HG02642 (cell line): ENCODE results near the gene MYEOV.

Source experiments
- ATAC-seq: cut with Tn5 transposase; IDR thresholded peaks from one replicate; pipeline ENCODE4 v1.9.1; 2021; ENCODE audit warnings: mild to moderate bottlenecking; ENCODE audit not compliant: unreplicated experiment, poor library complexity

Gene MYEOV

GRCh38 chr11:69335007-69335780, 41.2 kb downstream of the MYEOV start:
- no peak for ATAC-seq

DNA sequence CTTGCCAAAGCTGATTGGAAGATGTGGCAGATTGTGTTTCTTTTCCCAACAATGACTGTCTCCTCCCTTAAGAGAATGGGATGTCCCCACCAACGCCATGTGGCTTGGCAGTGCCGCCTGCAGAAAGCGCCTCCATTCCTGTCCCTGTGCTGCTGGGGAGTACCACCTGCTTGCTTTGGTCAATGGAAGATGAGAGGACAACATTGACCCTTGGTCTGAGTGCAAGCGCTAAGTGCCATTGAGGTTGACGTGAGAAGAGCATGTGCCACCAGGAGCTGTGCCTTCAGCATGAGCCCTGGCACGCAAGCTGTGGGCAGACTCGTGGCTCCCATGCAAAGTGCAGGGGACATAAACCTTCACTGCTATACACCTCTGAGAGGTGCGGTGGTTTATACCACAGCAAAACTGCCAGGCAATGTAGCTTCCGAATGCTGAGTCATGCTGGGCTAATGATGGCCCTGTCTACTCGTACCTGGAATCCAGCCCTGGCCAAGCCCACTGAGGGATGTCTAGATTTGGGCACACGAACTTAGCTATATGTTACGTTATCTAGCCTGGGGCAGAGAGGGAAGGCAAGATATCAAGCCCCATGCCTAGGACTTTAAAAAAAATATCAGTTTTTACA, 41.9 kb downstream of the MYEOV start:
- ATAC-seq: no peak

GRCh38 chr11:69337211-69337721, 43.3 kb downstream of the MYEOV start:
- no peak for ATAC-seq

- no peak for ATAC-seq
Observed at GRCh38 chr11:69339041-69339733, 45.2 kb downstream of the MYEOV start.

DNA sequence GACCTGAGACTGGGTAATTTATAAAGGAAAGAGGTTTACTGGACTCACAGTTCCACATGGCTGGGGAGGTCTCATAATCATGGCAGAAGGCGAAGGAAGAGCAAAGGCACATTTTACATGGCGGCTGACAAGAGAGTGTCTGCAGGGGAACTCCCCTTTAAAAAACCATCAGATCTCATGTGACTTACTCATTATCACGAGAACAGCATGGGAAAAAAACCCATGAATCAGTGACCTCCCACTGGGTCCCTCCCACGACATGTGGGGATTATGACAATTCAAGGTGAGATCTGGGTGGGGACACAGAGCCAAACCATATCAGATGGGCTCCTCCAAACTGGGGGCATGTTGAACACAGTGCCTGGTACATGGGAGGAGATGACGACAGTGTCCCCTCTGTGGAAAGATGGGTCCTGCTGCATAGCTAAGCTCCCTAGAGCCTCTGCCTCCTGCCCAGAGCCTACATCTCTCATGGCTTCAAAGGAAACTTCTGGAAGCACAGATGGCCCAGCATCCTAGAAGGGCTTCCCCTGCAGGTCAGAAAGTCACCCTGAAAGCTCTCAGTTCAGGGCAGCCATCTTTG, 46.1 kb downstream of the MYEOV start:
- ATAC-seq: no peak

DNA sequence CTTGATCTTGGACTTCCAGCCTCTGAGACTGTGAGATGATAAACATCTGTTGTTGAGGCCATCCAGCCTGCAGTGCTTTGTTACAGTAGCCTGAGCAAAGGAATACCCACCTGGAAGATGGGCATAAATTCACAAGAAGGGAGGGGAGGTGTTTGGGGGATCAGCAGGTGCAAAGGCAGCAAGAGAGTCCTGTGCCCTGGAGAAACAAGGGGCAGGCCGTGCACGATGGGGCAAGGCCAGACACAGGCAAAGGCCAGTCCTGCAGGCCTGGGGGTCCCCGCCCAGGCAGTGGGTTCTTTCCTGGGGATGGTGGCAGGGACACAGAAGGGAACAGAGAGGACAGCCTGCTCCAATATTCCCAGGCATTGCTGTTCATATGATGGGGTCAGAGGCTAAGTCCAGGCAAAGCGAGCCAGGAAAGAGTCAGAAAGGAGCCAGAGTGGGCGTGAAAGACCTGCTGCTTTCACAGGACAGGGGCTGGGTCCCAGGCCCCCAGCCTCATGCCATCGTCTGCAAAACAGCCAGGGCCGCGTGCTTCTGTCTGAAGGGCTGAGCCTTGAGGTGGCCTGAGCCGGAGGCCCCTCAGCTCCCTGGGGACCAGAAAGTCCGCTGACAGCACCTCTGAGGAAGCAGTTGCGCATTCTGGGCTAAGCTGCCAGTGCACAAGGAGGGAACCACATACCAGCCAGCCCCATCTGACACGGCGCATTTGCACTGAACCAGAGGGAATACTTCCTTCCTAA, 48.8 kb downstream of the MYEOV start:
- ATAC-seq: no peak

- ATAC-seq: no peak
Observed at GRCh38 chr11:69343401-69344321, 49.7 kb downstream of the MYEOV start.

DNA sequence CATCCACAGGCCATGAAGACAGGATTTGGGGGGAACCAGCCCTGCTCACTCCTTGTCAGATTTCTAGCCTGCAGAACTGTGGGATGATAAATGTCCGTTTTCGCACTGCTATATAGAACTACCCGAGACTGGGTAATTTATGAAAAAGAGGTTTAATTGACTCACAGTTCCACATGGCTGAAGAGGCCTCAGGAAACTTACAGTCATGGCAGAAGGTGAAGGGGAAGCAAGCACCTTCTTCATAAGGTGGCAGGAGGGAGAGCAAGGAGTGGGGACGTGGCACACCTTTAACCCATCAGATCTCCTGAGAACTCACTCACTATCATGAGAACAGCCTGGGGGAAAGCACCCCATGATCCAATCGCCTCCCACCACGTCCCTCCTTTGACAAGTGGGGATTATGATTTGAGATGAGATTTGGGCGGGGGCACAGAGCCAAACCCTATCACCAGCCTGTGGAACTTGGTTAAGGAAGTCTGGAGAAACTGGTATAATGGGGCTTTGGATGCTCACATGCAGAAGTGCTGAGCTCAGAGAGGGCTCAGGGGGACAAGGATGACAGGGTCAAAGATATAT, 50.7 kb downstream of the MYEOV start:
- ATAC-seq: no peak
